MM.1S (cell line): ENCODE measurements around the gene CDO1.

Source experiments
- CTCF ChIP-seq: fragments of 300-600 bp; sonication (generic); IDR thresholded peaks from 2 replicates; pipeline ENCODE4 v1.5.1; 2016; ENCODE audit warnings: antibody characterized with exemption, low read length, mixed read lengths
- EZH2 ChIP-seq: fragments of 300-600 bp; sonication (generic); optimal IDR thresholded peaks from 2 replicates; pipeline ENCODE3; 2017; ENCODE audit warnings: low read depth, mild to moderate bottlenecking, antibody characterized with exemption, low read length, mixed read lengths
- EZH2phosphoT487 ChIP-seq: fragments of 300-600 bp; sonication (generic); IDR thresholded peaks from 2 replicates; pipeline ENCODE4 v1.6.1; 2018; ENCODE audit warnings: antibody characterized with exemption, low read length

DNA sequence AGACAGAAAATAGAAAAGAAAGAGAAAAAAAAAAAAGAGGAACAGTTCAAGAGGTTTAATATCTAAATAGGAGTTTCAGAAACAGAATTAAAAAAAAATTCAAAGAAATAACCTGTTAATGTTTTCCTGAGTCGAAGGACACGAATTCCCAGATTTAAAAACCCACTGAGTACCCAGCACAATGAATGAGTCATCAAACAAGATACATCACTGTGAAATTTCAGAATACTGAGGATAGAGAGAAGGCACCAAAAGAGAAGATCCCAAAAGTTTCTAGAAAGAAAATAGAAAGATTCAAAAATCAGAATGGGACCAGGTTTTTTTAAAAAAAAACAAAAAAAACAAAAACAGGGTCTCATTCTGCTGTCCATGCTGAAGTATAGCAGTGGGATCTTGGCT is 8.8 kb downstream of the CDO1 start:
- no peak for TF ChIP-seq CTCF
- TF ChIP-seq EZH2, result no peak
- TF ChIP-seq EZH2phosphoT487, result no peak
